AG09309 (cell line): ENCODE measurements around the gene LSM14B.

Experiments used
- DNase-seq: peaks from one replicate; pipeline ENCODE4 v3.0.0-alpha.2; 2010; ENCODE audit warnings: low read depth
- H3K4me3 ChIP-seq: 2 replicates; pipeline ENCODE4 v1.5.1; 2011; ENCODE audit warnings: mild to moderate bottlenecking, low read depth, low read length, moderate library complexity; ENCODE audit not compliant: control insufficient read depth
- CTCF ChIP-seq: IDR thresholded peaks from 2 replicates; pipeline ENCODE4 v1.5.1; 2011; ENCODE audit warnings: mild to moderate bottlenecking, low read depth, low read length, inconsistent platforms; ENCODE audit not compliant: insufficient read depth, control insufficient read depth; ENCODE audit errors: missing control alignments

Gene LSM14B

GRCh38 chr20:62175711-62176110 is 53.4 kb downstream of the LSM14B start:
- DNase-seq = no peak
- TF ChIP-seq CTCF = no peak
- H3K4me3 ChIP-seq = no peak overlapping the region

GRCh38 chr20:62176866-62177265 is 54.6 kb downstream of the LSM14B start:
- TF ChIP-seq CTCF = no peak
- no peak for DNase-seq
- H3K4me3 ChIP-seq = no peak overlapping the region

GRCh38 chr20:62177307-62177706 is 55.0 kb downstream of the LSM14B start:
- no peak overlapping the region for H3K4me3 ChIP-seq
- no peak for TF ChIP-seq CTCF
- DNase-seq = no peak

DNA sequence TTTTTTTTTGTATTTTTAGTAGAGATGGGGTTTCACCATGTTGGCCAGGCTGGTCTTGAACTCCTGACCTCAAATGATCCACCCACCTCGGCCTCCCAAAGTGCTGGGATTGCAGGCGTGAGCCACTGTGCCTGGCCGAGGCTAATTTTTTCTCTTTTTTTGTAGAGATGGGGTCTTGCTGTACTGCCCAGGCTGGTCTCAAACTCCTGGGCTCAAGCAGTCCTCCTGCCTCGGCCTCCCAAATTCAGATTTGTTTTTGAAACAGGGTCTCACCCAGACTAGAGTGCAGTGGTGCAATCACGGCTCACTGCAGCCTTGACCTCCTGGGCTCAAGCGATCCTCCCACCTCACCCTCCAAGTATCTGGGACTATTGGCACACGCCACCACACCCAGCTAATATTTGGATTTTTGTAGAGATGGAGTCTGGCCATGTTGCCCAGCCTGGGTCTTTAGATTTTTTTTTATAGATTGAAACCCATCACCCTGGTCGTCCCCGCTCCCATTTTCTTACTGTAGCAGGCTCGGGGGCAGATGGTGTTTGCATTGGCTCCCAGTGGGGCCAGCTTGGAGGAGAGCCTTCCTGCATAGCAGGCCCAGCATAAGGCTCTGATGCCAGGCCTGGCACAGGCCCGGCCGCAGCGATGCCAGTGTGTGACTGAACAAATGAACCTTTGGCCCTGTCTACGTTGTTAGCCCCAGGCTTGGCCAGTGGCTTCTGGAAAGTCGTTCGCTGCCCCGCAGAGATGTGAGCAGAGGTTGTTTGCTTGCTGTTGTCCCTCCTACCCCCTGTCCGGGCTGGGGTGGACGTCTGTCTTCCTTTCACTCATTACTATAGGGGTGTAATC is 56.3 kb downstream of the LSM14B start:
- no peak overlapping the region for H3K4me3 ChIP-seq
- DNase-seq = no peak
- no peak for TF ChIP-seq CTCF

DNA sequence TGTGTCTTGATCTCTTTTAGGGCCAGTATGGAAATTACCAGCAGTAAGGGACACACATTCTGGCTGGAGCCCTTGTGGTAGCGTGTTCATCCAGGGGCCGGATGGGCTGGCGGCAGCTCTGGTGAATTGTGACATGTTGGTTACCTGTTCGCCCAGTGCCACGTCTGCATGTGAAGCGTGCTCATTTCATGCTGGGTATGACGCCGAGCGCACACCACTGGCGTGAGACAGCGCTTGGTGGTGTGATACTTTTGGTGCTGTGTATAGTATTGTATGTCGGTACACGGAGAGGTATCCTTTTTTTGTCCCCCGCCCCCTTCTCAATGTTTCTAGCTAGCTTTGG is 56.9 kb downstream of the LSM14B start:
- DNase-seq = no peak
- no peak overlapping the region for H3K4me3 ChIP-seq
- no peak for TF ChIP-seq CTCF

DNA sequence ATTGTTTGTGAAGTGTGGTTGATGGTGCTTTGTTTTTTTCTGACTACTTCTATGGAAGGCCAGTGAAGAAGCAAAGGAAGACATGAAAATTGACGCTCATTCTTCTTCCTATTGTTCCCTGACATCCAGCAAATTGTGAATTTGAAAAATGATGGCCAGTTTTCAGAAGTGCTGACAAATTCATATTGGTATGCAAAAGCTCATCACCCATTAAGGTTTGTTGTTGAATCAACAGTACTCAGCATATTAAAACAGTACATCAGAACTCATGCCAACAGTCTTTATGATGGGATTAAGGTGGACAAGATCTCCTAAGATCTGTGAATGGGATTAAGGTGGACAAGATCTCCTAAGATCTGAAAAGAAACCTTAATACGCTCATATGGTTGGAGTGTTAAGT is 59.5 kb downstream of the LSM14B start:
- no peak for DNase-seq
- TF ChIP-seq CTCF = no peak
- H3K4me3 ChIP-seq = no peak overlapping the region; the same call in 1 of the 2 replicates
